Measurements from ENCODE around the gene FSD1.

Gene FSD1

DNA sequence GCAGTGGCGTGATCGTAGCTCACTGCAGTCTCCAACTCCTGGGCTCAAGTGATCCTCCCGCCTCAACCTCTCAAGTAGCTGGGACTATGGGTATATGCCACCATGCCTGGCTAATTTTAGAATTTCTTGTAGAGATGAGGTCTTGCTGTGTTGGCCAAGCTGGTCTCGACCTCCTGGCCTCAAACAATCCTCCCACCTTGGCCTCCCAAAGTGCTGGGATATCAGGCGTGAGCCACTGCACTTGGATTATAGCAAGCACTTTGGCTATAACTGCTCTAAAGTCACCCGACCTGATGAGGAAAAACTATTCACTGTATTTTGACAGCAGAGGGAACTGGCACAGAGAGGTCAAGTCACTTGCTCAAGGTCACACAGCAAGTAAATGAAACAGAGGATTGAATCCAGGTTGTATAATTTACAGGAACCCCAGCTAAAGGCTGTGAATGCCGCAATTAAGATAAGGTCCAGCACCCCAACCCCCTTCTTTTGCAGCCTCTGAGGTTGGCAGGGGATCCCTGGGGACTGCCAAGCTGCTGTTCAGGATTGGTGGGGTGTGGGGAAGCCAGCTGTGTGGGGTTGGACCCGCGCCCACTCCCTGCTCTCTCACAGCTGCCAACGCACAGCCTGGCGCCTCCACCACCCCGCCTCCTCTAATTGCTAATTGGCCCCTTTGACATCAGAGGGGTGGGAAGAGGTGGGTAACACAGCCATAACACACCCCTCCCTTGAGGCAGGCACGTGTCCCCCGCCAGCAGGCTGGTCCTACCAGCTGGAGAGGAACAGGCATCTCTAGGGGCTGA is 8.2 kb upstream of the FSD1 start:
- no peak for TF ChIP-seq POLR2A (IDR thresholded peaks at IDR 0.05; ENCODE audit: low read depth, low read length)
- DNase-seq (ENCODE audit: insufficient read length, low spot score) (no peak), FAIRE-seq (no peak)

DNA sequence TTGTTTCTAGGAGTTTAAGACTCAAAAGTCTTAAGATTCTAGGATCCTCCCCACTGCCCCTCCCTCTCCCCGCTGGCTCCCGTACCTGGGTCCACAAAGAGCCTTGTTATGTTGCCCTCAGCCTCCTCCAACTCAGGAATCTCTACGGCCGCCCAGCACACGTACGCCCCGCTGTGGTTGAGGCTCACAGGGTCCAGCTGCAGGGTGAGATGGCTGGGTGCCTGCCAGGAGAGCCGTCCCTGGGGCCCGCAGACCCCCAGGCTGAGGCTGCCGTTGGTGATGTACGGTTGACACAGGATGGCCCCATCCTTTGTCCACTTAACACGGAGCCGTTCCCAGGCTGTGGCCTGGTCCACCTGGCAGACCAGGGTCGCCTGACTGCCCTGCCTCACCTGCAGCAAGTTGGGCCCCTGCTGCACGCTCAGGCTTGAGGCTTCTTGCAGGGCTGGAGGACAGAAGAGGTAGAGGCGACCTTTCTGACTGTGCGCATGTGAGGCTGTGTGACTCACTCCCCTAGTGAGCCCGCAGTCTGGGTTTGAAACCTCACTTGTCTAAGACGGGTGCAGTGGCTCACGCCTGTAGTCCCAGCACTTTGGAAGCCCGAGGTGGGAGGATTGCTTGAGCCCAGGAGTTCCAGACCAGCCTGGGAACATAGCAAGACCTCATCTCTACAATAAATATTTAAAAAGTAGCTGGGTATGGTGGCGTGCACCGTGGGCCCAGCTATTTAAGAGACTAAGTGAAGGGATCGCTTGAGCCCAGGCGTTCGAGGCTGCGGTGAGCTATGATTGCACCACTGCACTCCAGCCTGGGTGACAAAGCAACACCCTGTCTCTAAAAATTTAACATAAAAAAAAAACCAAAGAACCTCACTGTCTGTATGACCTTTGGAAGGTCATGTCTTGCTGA is 6.2 kb upstream of the FSD1 start:
- DNase-seq (ENCODE audit: insufficient read length, low spot score) = no peak
- FAIRE-seq = no peak

DNA sequence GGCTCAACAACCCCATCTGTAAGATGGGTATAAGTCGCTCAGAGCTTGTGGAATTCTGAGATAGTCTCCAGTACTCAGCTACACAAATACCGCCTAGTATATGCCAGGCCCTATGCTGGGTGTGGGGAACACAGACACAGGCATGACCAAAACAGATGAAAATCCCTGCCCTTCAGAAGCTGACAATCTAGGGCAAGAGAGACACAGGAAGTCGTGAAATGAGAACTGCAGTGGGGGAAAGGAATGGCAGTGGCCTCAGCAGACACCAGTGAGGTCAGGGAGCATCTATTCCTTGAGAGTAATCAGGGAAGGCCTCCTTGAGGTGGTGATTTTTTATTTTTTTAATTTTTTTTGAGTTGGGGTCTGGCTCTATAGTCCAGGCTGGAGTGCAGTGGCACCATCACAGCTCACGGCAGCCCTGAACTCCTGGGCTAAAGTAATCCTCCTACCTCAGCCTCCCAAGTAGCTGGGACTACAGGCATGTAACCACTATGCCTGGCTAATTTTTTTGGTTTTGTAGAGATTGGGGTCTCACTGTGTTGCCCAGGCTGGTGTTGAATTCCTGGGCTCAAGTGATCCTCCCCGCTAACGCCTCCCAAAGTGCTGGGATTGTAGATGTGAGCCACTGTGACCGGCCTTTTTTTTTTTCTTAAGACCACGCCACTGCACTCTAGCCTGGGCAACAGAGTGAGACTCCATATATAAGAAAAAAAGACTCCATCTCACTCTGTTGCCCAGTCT is 5.4 kb upstream of the FSD1 start:
- FAIRE-seq (no peak), DNase-seq (ENCODE audit: insufficient read length, low spot score) (no peak)
- no peak for TF ChIP-seq POLR2A (IDR thresholded peaks at IDR 0.05; ENCODE audit: low read depth, low read length)

More for the DNA sequence above, 6.2 kb upstream of the FSD1 start:
- TF ChIP-seq POLR2A (IDR thresholded peaks at IDR 0.05; ENCODE audit: low read depth, low read length) = no peak

GRCh38 chr19:4300589-4300988 is 3.8 kb upstream of the FSD1 start:
- FAIRE-seq (no peak), DNase-seq (ENCODE audit: insufficient read length, low spot score) (no peak)
- no peak for TF ChIP-seq POLR2A (IDR thresholded peaks at IDR 0.05; ENCODE audit: low read depth, low read length)

DNA sequence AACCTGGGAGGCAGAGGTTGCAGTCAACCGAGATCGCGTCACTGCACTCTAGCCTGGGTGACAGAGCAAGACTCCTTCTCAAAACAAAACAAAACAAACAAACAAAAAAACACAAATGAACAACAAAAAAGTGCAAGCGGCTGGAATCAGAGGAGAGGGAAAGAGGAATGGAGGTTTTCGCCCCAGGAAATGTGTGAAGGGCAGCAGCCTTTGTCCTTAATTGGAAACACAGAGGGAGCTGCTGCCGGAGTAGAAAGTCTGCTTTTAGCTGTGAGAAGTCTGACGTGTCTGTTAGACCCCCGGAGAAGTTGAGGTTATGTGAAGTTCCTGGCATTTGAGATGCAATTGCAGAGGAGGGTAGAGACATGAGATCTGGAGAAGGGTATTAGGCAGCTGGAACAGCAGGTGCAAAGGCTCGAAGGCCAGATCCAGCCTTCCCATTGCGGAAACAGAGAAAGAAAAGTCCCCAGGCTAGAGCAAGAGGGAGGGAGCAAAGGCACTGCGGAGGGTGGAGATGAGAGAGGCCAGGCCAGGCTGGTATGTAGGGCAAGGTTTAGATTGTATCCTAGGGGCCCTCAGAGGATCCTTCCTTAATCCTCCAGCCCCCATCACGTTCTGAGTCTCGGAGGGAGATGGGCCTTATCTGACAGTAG is 2.7 kb upstream of the FSD1 start:
- no peak for FAIRE-seq
- no peak for DNase-seq (ENCODE audit: insufficient read length, low spot score)
- no peak for TF ChIP-seq POLR2A (IDR thresholded peaks at IDR 0.05; ENCODE audit: low read depth, low read length)

GRCh38 chr19:4302243-4302640 is 2.2 kb upstream of the FSD1 start, which contains the start of gene TMIGD2:
TSS of gene TMIGD2 (minus strand) at chr19:4302389. CDS start at chr19:4302385, 4 bp downstream.
- FAIRE-seq (no peak), DNase-seq (ENCODE audit: insufficient read length, low spot score) (no peak)
- TF ChIP-seq POLR2A (IDR thresholded peaks at IDR 0.05; ENCODE audit: low read depth, low read length) = no peak

- DNase-seq (ENCODE audit: insufficient read length, low spot score) = no peak
- no peak for FAIRE-seq
- TF ChIP-seq POLR2A (IDR thresholded peaks at IDR 0.05; ENCODE audit: low read depth, low read length) = no peak
Measured at GRCh38 chr19:4303819-4304537, 420 bp upstream of the FSD1 start.

DNA sequence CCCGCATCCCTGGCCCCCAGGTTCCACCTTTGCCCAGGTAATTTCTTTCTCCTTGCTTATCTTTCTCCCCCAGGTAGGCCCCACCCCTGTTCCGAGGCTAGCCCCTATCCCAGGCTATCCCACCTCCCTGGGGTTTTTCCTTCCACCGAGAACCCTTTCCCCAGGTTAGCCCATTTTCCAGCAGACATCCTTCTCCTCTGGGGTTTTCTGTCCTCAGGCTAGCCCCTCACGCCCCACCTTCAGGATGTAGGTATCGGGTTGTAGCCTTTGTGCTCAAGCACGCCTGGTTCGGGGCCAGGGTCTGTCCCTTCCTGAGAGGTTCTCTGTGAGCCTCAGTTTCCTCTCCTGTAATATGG is 837 bp downstream of the FSD1 start:
- FAIRE-seq (no peak), DNase-seq (ENCODE audit: insufficient read length, low spot score) (no peak)
- no peak for TF ChIP-seq POLR2A (IDR thresholded peaks at IDR 0.05; ENCODE audit: low read depth, low read length)

DNA sequence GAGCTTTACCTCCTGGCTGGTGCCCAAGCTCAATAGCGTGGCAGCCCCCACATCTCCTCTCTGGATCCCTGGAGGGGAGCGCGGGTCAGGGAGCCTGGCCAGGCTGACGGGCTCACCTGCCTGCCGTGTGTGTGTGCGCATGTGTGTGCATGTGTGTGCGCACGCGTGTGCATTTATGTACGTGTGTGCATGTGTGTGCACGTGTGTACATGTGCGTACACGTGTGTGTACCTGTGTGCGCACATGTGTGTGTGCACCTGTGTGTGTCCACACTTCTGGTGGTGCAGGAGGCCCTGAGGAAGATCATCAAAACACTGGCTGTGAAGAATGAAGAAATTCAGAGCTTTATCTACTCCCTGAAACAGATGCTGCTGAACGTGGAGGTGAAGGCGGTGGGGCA is 1.3 kb downstream of the FSD1 start:
- no peak for TF ChIP-seq POLR2A (IDR thresholded peaks at IDR 0.05; ENCODE audit: low read depth, low read length)
- no peak for FAIRE-seq
- no peak for DNase-seq (ENCODE audit: insufficient read length, low spot score)

DNA sequence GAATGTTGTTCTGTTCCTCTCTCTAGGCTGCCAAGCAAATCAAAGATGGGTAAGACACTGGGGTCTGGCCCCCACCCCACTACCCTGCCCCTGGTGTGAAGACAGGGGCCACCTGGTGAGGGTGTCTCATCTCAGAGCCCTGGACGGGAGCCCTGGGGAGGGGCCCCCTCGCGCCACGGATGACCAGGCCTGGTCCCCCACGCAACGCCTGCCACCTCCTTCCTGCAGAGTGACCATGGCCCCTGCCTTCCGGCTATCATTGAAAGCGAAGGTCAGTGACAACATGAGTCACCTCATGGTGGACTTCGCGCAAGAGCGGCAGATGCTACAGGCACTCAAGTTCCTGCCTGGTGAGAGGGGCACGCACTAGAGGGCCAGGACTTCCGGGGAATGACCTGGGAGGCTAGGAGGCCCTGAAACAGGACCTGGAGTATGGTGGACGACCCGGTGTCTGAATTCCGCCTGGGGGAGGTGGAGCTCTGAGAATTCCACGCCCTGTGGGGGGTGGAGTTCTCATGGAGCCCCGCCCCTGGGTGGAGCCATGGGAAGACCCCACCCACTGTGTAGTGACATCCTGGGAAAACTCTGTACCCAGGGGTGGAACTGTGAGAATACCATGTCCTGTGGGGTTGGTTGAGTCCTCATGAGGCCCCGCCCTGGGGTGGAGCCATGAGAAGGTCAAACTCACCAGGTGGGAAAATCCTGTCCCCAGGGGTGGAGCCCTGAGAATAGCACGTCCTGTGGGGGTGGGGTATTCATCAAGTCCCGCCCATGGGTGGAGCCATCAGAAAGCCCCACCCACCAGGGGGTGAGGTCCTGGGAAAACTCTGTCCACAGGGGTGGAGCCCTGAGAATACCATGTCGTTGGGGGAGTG is 6.1 kb downstream of the FSD1 start:
- DNase-seq (ENCODE audit: insufficient read length, low spot score) = no peak
- no peak for FAIRE-seq
- no peak for TF ChIP-seq POLR2A (IDR thresholded peaks at IDR 0.05; ENCODE audit: low read depth, low read length)

- DNase-seq (ENCODE audit: insufficient read length, low spot score) (no peak), FAIRE-seq (no peak)
- no peak for TF ChIP-seq POLR2A (IDR thresholded peaks at IDR 0.05; ENCODE audit: low read depth, low read length)
Measured at GRCh38 chr19:4313847-4314490, 9.6 kb downstream of the FSD1 start.

DNA sequence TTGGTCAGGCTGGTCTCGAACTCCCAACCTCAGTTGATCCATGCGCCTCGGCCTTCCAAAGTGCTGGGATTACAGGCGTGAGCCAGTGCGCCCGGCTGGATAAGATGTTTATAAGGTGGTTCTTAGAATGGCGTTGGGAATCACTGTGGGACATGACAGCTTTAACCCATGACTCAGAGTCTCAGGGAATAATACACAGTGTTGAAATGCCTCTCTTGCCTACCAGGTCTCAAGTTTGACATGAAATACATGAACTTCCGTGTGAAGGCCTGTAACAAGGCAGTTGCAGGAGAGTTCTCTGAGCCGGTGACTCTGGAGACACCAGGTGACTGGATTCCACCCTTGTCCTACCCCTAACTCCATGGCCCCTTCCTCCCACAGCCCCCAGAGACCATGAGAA is 12.6 kb downstream of the FSD1 start:
- FAIRE-seq = no peak
- no peak for DNase-seq (ENCODE audit: insufficient read length, low spot score)
- no peak for TF ChIP-seq POLR2A (IDR thresholded peaks at IDR 0.05; ENCODE audit: low read depth, low read length)

Measured in H54 (cell line).